Measurements from ENCODE around the gene LEMD1.
"Not testable (repeated sequence)": the region's sequence is repeated elsewhere in the genome, so short reads cannot be mapped to it uniquely, and the experiment has no call there.

DNA sequence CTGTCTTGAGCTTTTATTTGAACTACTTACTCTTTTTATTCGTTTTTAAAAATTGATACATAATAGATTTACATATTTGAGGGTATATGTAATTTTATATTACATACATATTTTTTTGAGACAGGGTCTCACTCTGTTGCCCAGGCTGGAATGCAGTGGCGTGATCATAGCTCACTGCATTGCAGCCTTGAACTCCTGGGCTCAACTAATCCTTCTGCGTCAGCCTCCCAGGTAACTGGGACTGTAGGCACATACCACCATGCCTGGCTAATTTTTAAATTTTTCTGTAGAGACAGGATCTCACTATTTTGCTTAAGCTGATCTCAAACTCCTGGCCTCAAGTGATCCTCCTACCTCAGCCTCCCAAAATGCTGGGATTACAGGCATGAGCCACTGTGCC, 38.9 kb downstream of the LEMD1 start:
- TF ChIP-seq, protein P1, sequence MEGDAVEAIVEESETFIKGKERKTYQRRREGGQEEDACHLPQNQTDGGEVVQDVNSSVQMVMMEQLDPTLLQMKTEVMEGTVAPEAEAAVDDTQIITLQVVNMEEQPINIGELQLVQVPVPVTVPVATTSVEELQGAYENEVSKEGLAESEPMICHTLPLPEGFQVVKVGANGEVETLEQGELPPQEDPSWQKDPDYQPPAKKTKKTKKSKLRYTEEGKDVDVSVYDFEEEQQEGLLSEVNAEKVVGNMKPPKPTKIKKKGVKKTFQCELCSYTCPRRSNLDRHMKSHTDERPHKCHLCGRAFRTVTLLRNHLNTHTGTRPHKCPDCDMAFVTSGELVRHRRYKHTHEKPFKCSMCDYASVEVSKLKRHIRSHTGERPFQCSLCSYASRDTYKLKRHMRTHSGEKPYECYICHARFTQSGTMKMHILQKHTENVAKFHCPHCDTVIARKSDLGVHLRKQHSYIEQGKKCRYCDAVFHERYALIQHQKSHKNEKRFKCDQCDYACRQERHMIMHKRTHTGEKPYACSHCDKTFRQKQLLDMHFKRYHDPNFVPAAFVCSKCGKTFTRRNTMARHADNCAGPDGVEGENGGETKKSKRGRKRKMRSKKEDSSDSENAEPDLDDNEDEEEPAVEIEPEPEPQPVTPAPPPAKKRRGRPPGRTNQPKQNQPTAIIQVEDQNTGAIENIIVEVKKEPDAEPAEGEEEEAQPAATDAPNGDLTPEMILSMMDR (IDR thresholded peaks at IDR 0.05; ENCODE audit: poor library complexity, severe bottlenecking): not testable (repeated sequence)
- not testable (repeated sequence) for TF ChIP-seq EZH2 (IDR thresholded peaks at IDR 0.05; ENCODE audit: borderline replicate concordance, insufficient read depth, low read length, poor library complexity, severe bottlenecking)
